HepG2 (cell line): ENCODE measurements around the gene KRTAP10-5. TPM values are rescaled to one million over a fixed set of nuclear protein-coding genes. Genes with fewer than 3 reads are reported as not detected.

ENCODE experiments used
- ATAC-seq: fragments of 200-7000 bp; cut with Tn5 transposase; 3 replicates; pipeline ENCODE4 v1.9.1; 2020; ENCODE audit warnings: mild to moderate bottlenecking, moderate library complexity
- BruUV-seq: library from RNA; stranded (reverse); fragments of 400-500 nt; replicated peaks from 2 replicates; lab custom pipeline; 2021; lab: Mats Ljungman, UMichigan
- CTCF ChIA-PET: fragments of 300-600 bp; formaldehyde crosslinking; extraction: SDS; loops from one replicate; lab custom pipeline; 2021; ENCODE audit warnings: low total read pairs, inconsistent platforms, low intra/inter-chr PET ratio; lab: Yijun Ruan, JAX
- POLR2A ChIA-PET: fragments of 350-600 bp; sonication (Branson Sonifier 250); formaldehyde crosslinking; loops from one replicate; lab custom pipeline; 2020; ENCODE audit warnings: antibody characterized with exemption, inconsistent platforms; lab: Yijun Ruan, JAX
- DNase-seq: peaks from one replicate; pipeline ENCODE4 v3.0.0-alpha.2; 2015; ENCODE audit warnings: low spot score
- FAIRE-seq: peaks from 3 replicates; lab custom pipeline; 2011; peaks lifted over from hg19 to GRCh38; lab: Jason Lieb, UNC
- H2AFZ ChIP-seq: one replicate; pipeline ENCODE4 v1.6.1; 2011; ENCODE audit warnings: low read length, inconsistent platforms
- H3K27ac ChIP-seq: fragments of 300-600 bp; 3 replicates; pipeline ENCODE4 v1.8.0; 2011; ENCODE audit warnings: mixed run types, mild to moderate bottlenecking, mixed read lengths, low read length, inconsistent platforms; ENCODE audit not compliant: insufficient read depth; ENCODE audit errors: extremely low read length
- H3K27me3 ChIP-seq, 2 experiments: fragments of 200-600 bp in 1 of 2; 2 replicates in 1 of 2; 3 replicates in 1 of 2; pipeline versions ENCODE4 v1.6.0 to v1.8.0; 2011; ENCODE audit warnings: low read length in 2 of 2, mild to moderate bottlenecking in 2 of 2, moderate library complexity in 2 of 2, inconsistent platforms in 1 of 2; ENCODE audit not compliant: insufficient read depth in 2 of 2, control insufficient read depth in 1 of 2
- H3K36me3 ChIP-seq, 2 experiments: fragments of 200-600 bp in 1 of 2; replicated peaks in 1 of 2; 2 replicates in 1 of 2; 3 replicates in 1 of 2; pipeline versions ENCODE4 v1.5.1 to v1.8.0; 2011; ENCODE audit warnings: low read length in 2 of 2, inconsistent platforms in 1 of 2; ENCODE audit not compliant: insufficient read depth in 2 of 2, control insufficient read depth in 1 of 2
- H3K4me1 ChIP-seq: 2 replicates; pipeline ENCODE4 v1.5.1; 2012; ENCODE audit warnings: low read length, inconsistent platforms; ENCODE audit not compliant: insufficient read depth
- H3K4me2 ChIP-seq: 2 replicates; pipeline ENCODE4 v1.6.0; 2011; ENCODE audit warnings: low read depth, low read length, inconsistent platforms
- H3K4me3 ChIP-seq, 3 experiments: fragments of 200-600 bp in 1 of 3; sonication (generic), shearing (Covaris generic) in 1 of 3; replicated peaks in 1 of 3; 2 replicates each; pipeline ENCODE4 v1.5.1; 2011 to 2016; ENCODE audit warnings: low read length in 3 of 3, inconsistent platforms in 2 of 3, low read depth in 2 of 3, mild to moderate bottlenecking in 2 of 3, control low read depth in 1 of 3, mixed read lengths in 1 of 3; ENCODE audit not compliant: insufficient read depth in 1 of 3
- H3K79me2 ChIP-seq: one replicate; pipeline ENCODE4 v1.6.1; 2011; ENCODE audit warnings: low read length, inconsistent platforms; ENCODE audit not compliant: insufficient read depth
- H3K9ac ChIP-seq: 2 replicates; pipeline ENCODE4 v1.6.0; 2011; ENCODE audit warnings: mild to moderate bottlenecking, low read depth, low read length, inconsistent platforms; ENCODE audit not compliant: insufficient read depth
- H3K9me3 ChIP-seq: 2 replicates; pipeline ENCODE4 v1.5.1; 2012; ENCODE audit warnings: mild to moderate bottlenecking, low read length
- H4K20me1 ChIP-seq: 2 replicates; pipeline ENCODE4 v1.6.0; 2011; ENCODE audit warnings: inconsistent platforms, mild to moderate bottlenecking, low read length, moderate library complexity; ENCODE audit not compliant: insufficient read depth
- AGO2 ChIP-seq: fragments of 200-400 bp; formaldehyde crosslinking; optimal IDR thresholded peaks from 2 replicates; pipeline ENCODE3; 2017; ENCODE audit warnings: mild to moderate bottlenecking, low read depth, low read length, moderate library complexity
- AKAP8 ChIP-seq: sonication (generic); formaldehyde crosslinking; IDR thresholded peaks from 2 replicates; pipeline ENCODE4 v1.5.1; 2020; ENCODE audit warnings: mild to moderate bottlenecking, missing genetic modification reagents
- BCL6 ChIP-seq: IDR thresholded peaks from 2 replicates; pipeline ENCODE4 v1.6.1; 2016; ENCODE audit warnings: missing genetic modification reagents, missing compliant biosample characterization
- BORCS8-MEF2B ChIP-seq: sonication (generic); formaldehyde crosslinking; IDR thresholded peaks from 2 replicates; pipeline ENCODE4 v1.8.0; 2022; ENCODE audit warnings: mild to moderate bottlenecking, missing genetic modification reagents
- CBFB ChIP-seq: sonication (generic); formaldehyde crosslinking; IDR thresholded peaks from 2 replicates; pipeline ENCODE4 v1.4.0; 2020; ENCODE audit warnings: missing genetic modification reagents
- CC2D1A ChIP-seq: sonication (generic); formaldehyde crosslinking; IDR thresholded peaks from 2 replicates; pipeline ENCODE4 v1.8.1; 2023; ENCODE audit warnings: mild to moderate bottlenecking, missing genetic modification reagents
- HOMEZ ChIP-seq: IDR thresholded peaks from 2 replicates; pipeline ENCODE4 v1.6.1; 2016; ENCODE audit warnings: low read depth
- NFATC3 ChIP-seq: sonication (generic); formaldehyde crosslinking; IDR thresholded peaks from 2 replicates; pipeline ENCODE4 v1.5.1; 2020; ENCODE audit warnings: mild to moderate bottlenecking, missing genetic modification reagents
- POGZ ChIP-seq: sonication (generic); formaldehyde crosslinking; IDR thresholded peaks from 2 replicates; pipeline ENCODE4 v1.4.0; 2020; ENCODE audit warnings: mild to moderate bottlenecking, missing genetic modification reagents
- SMC3 ChIP-seq: IDR thresholded peaks from 2 replicates; pipeline ENCODE4 v1.6.1; 2011; ENCODE audit warnings: low read length, improper control_type of control experiment
- TOPORS ChIP-seq: sonication (generic); formaldehyde crosslinking; IDR thresholded peaks from 2 replicates; pipeline ENCODE4 v1.8.0; 2023; ENCODE audit warnings: mild to moderate bottlenecking, missing genetic modification reagents
- XRCC5 ChIP-seq: fragments of 200-400 bp; formaldehyde crosslinking; optimal IDR thresholded peaks from 2 replicates; pipeline ENCODE3; 2017; ENCODE audit warnings: mild to moderate bottlenecking, low read length
- ZHX1 ChIP-seq: sonication (generic); formaldehyde crosslinking; IDR thresholded peaks from 2 replicates; pipeline ENCODE4 v1.8.1; 2022; ENCODE audit warnings: low read depth, mild to moderate bottlenecking, missing genetic modification reagents
- ZNF232 ChIP-seq: sonication (generic); formaldehyde crosslinking; IDR thresholded peaks from 2 replicates; pipeline ENCODE4 v1.4.0; 2020; ENCODE audit warnings: missing genetic modification reagents, borderline replicate concordance
- ZNF484 ChIP-seq: sonication (generic); formaldehyde crosslinking; IDR thresholded peaks from 2 replicates; pipeline ENCODE4 v1.5.1; 2020; ENCODE audit warnings: mild to moderate bottlenecking, low read depth, missing genetic modification reagents, borderline replicate concordance
- ZNF567 ChIP-seq: sonication (generic); formaldehyde crosslinking; IDR thresholded peaks from 2 replicates; pipeline ENCODE4 v1.8.1; 2023; ENCODE audit warnings: mild to moderate bottlenecking, missing genetic modification reagents, borderline replicate concordance
- ZNF597 ChIP-seq: sonication (generic); formaldehyde crosslinking; IDR thresholded peaks from 2 replicates; pipeline ENCODE4 v1.5.0; 2020; ENCODE audit warnings: missing genetic modification reagents
- whole genome bisulfite sequencing: methylation state at CpG from one replicate; pipeline ENCODE4 v1.1.6; 2017; ENCODE audit warnings: low lambda C conversion rate; 5-methylcytosine and 5-hydroxymethylcytosine counted together
- in situ Hi-C: cut with HindIII; loops from 2 replicates; pipeline ENCODE4 v1.10.0; 2017; ENCODE audit warnings: low pct_unique_long_range_greater_than_20kb; ENCODE audit not compliant: extremely low pct_ligation_motif_present
- intact Hi-C: fragments of 100-400 bp; cut with micrococcal nuclease; formaldehyde crosslinking; loops from one replicate; pipeline ENCODE4 v1.10.0; 2022; ENCODE audit not compliant: unreplicated experiment
- polyA plus RNA-seq, 8 experiments: library from polyadenylated mRNA; depleted of rRNA in 3 of 8; stranded (reverse) in 7 of 8; unstranded in 1 of 8; fragments of >200 nt; fragmentation: Illumina TruSeq in 4 of 8; extraction: Trizol in 4 of 8; gene quantifications; 2 replicates each; pipeline versions ENCODE4 v1.2.1 to v1.2.3, GENCODE V29; 2011 to 2016; ENCODE audit warnings: low read depth in 4 of 8, missing spikeins in 1 of 8, mixed read lengths in 1 of 8; ENCODE audit not compliant: insufficient read depth in 1 of 8
- total RNA-seq, 5 experiments: library from RNA; depleted of rRNA; stranded (reverse); fragments of >200 nt; fragmentation: Illumina TruSeq; extraction: Trizol; gene quantifications; 2 replicates each; pipeline ENCODE4 v1.2.3, GENCODE V29; 2016; ENCODE audit warnings: low read depth in 1 of 5
- TF ChIP-seq, protein P1 (sequence below): fragments of 450-650 bp; IDR thresholded peaks from 2 replicates; pipeline ENCODE4 v1.6.1; 2016

KRTAP10-5 gene
- total and polyA plus RNA-seq, 2 of the 13 experiments (the other 11 are each of a cell fraction or from before 2014, with no cell fraction given), result not detected

DNA sequence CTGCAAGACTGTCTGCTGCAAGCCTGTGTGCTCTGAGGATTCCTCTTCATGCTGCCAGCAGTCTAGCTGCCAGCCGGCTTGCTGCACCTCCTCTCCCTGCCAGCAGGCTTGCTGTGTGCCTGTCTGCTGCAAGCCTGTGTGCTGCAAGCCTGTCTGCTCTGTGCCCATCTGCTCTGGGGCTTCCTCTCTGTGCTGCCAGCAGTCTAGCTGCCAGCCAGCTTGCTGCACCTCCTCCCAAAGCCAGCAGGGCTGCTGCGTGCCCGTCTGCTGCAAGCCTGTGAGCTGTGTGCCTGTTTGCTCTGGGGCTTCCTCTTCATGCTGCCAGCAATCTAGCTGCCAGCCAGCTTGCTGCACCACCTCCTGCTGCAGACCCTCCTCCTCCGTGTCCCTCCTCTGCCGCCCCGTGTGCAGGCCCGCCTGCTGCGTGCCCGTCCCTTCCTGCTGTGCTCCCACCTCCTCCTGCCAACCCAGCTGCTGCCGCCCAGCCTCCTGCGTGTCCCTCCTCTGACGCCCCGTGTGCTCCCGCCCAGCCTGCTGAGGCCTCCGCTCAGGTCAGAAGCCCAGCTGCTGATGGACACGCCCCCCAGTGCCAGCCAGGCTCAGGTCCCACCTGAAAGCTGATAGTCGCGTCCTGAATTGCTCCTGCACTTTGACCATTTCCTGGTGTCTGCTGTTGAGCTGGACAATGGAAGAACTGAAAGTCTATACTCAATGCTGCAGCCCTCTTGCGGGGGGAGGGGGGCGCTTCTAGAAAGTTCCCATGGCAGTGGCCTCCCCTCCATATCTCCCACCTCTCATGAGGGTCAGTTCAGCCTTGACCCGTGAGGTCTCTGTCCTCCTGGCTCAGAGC, 5.7 kb downstream of the KRTAP10-5 start:
- FAIRE-seq, result peak; percentile 49
- WGBS, result 4% methylated on average over 13 of the region's 21 CpGs
- H3K79me2 ChIP-seq, result no peaks in the 10 kb centered on the region
- peaks cover 14% of the 10 kb centered on the region for H3K9me3 ChIP-seq
- POLR2A ChIA-PET, result no interaction called here
- peak overlapping the region; percentile 32 for H3K27ac ChIP-seq
- in situ Hi-C loops, result no loop called here
- H3K27me3 ChIP-seq, result no peaks in the 10 kb centered on the region
- H4K20me1 ChIP-seq, result no peaks in the 10 kb centered on the region
- no TSS peak for BruUV-seq
- intact Hi-C loops, result no loop called here
- DNase-seq, result peak; percentile 86
- H3K4me2 ChIP-seq, result peak overlapping the region; percentile 75
- CTCF ChIA-PET, result interaction anchor here (0.7 kb wide), 1 partner anchor 11 kb away, joined by 3 read pairs; no protein-coding TSS in a partner anchor
- no peaks in the 10 kb centered on the region for H3K36me3 ChIP-seq
- peak; percentile 94 for ATAC-seq
- no peak overlapping the region for H3K9ac ChIP-seq
- peak overlapping the region; percentile 9 to 59 (median 21); a peak in 1 of 6 replicates for H3K4me3 ChIP-seq
- H3K4me1 ChIP-seq, result peaks cover 32% of the 10 kb centered on the region
- no peak overlapping the region for H2AFZ ChIP-seq
- TF ChIP-seq XRCC5, result peak; percentile 52
- no peak for TF ChIP-seq ZNF484 (CRISPR knock-in tag)
- TF ChIP-seq SMC3, result no peak
- TF ChIP-seq ZHX1 (CRISPR knock-in tag), result no peak
- no peak for TF ChIP-seq HOMEZ (CRISPR knock-in tag)
- no peak for TF ChIP-seq POGZ
- TF ChIP-seq, protein P1, sequence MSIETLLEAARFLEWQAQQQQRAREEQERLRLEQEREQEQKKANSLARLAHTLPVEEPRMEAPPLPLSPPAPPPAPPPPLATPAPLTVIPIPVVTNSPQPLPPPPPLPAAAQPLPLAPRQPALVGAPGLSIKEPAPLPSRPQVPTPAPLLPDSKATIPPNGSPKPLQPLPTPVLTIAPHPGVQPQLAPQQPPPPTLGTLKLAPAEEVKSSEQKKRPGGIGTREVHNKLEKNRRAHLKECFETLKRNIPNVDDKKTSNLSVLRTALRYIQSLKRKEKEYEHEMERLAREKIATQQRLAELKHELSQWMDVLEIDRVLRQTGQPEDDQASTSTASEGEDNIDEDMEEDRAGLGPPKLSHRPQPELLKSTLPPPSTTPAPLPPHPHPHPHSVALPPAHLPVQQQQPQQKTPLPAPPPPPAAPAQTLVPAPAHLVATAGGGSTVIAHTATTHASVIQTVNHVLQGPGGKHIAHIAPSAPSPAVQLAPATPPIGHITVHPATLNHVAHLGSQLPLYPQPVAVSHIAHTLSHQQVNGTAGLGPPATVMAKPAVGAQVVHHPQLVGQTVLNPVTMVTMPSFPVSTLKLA, result no peak
- TF ChIP-seq BORCS8-MEF2B, result no peak
- no peak for TF ChIP-seq CBFB
- peak; percentile 60; the same call in 1 of the 2 replicates for TF ChIP-seq BCL6
- TF ChIP-seq ZNF232 (CRISPR knock-in tag), result no peak
- no peak for TF ChIP-seq AGO2
- no peak for TF ChIP-seq NFATC3 (CRISPR knock-in tag)
- peak; percentile 38; the same call in 1 of the 2 replicates for TF ChIP-seq TOPORS (CRISPR knock-in tag)
- no peak for TF ChIP-seq CC2D1A (CRISPR knock-in tag)
- TF ChIP-seq AKAP8 (CRISPR knock-in tag), result no peak
- 0 out of 2 replicates have a peak, but pooled peaks have one; percentile 34 for TF ChIP-seq ZNF567
- TF ChIP-seq ZNF597 (CRISPR knock-in tag), result no peak
